GM19372 (cell line): ENCODE results near the gene MMD2.

Experiments used
- ATAC-seq: cut with Tn5 transposase; IDR thresholded peaks from one replicate; pipeline ENCODE4 v1.9.1; 2021; ENCODE audit warnings: mild to moderate bottlenecking, low read depth, moderate library complexity; ENCODE audit not compliant: unreplicated experiment

Gene MMD2

DNA sequence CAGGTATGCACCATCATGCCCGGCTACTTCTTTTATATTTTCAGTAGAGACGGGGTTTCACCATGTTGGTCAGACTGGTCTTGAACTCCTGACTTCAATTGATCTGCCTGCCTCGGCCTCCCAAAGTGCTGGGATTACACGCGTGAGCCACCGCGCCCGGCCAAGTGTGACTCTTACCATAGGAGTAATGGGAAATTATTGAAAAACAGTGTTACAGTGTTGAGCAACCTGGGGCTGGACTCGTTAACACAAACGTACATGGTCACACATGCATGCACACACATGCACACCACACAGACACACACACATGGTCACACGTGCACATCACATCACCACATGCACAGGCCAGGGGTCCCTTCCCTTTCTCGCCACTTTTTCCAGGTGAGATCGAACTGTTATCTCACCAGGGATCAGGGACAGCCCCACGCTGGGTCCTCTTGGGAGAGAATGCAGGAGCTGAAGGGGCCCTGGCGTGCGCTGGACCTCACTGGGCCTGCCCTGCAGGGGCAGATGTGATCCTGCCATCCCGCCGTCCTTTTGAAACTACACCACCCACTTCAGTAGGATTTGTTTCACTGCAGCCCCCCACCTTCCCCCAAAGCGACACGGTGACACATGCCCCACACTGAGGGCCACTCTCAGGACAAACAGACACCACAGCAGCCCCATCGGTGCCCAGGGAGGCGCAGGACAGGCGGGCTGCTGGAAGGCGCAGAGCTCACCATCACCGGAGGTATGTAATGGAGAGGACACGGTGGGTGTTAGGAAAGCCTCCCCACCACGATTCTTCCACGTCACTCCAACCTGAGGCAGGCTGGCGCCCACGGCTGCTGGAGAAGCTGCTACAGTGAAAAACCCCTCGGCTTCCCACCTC, 85.7 kb downstream of the MMD2 start:
- ATAC-seq: no peak

- no peak for ATAC-seq
These were observed 86.9 kb downstream of the MMD2 start for GRCh38 chr7:4871930-4872675.

- ATAC-seq: no peak
These were observed 87.8 kb downstream of the MMD2 start for GRCh38 chr7:4871056-4871680.

DNA sequence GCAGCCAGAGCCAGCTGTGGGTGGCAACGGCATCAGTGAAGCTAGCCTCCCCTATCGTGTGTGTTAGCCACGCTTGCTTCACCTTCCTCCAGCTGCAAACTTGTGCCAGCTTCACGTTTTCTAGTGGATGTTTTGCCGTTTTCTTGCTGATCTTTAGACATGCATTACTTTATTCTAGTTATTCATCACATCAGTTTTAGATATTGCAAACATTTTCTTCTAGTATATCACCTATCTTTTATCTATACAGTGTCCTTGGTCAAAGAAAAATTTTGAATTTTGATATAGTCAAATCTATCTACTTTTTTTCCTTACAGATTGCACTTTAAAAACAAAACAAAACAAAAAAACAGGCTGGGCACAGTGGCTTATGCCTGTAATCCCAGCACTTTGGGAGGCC, 90.5 kb downstream of the MMD2 start:
- ATAC-seq: no peak

GRCh38 chr7:4866528-4867496, 92.2 kb downstream of the MMD2 start:
- ATAC-seq: no peak

DNA sequence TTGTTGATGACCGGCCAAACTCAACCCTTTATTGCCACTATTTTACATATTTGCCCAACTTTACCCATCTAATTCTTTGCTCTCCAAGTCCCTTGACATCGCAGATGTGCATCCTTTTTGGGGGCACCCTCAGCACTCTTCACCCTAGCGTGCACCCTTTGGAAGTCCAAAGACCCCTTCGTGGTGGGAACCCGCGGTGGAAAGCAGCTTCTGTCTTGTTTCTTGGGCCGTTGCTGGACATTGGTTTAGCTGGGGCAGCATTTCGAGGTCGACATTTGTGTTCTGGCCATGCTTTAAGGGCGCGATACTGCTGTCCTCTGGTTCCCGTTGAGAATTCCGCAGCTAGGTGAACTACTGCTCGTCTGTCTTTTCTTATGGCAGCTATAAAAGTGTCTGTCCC, 96.8 kb downstream of the MMD2 start:
- ATAC-seq: no peak

GRCh38 chr7:4861673-4862072, 97.3 kb downstream of the MMD2 start, which contains the start of gene PAPOLB:
Gene PAPOLB (minus strand): TSS chr7:4862030. CDS start chr7:4861810, 220 bp downstream.
- no peak for ATAC-seq

DNA sequence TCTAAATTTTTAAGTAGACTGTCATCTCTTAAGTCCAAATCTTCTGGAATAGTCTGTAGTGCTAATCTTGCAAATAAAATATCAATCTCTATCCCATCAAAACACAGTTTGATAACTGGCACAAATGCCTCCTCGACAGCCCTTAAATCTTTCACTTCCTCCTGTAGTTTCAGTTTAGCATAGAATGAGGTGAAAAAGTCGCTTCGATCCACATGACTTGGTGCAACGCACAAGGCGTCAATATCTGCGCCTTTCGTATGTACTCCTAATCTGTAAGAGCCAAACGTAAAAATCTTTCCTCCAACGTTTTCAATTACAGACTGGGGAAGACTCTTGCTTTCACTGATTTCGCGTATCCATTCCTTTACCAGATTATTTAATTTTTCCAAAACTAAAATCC, 97.8 kb downstream of the MMD2 start:
- no peak for ATAC-seq

DNA sequence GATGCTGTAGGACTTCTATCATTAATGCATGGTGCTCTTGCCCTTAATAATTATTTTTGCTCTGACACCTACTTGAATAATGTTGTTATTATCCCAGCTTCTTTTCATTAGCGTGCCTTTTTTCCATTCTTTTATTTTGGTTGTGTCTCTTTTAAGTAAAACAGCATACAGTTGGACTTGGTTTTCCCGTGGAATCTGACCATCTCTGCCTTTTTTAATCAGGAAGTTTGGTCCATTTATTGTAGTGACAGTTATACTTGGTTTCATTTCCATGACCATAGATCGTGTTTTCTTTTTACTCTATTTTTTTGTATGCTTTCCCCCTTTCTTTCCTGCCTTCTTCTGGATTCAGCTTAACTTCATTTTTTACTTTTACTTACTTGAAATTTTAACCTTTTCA, 101.8 kb downstream of the MMD2 start:
- ATAC-seq: no peak

GRCh38 chr7:4856336-4857057, 102.5 kb downstream of the MMD2 start:
- ATAC-seq: no peak
